HepG2 (cell line): ENCODE data around the gene TAB2. TPM values are rescaled to one million over a fixed set of nuclear protein-coding genes. Genes with fewer than 3 reads are reported as not detected.

Experiments used
- ATAC-seq: fragments of 200-7000 bp; cut with Tn5 transposase; 3 replicates; pipeline ENCODE4 v1.9.1; 2020; ENCODE audit warnings: mild to moderate bottlenecking, moderate library complexity
- BruUV-seq: library from RNA; stranded (reverse); fragments of 400-500 nt; replicated peaks from 2 replicates; lab custom pipeline; 2021; lab: Mats Ljungman, UMichigan
- CTCF ChIA-PET: fragments of 300-600 bp; formaldehyde crosslinking; extraction: SDS; loops from one replicate; lab custom pipeline; 2021; ENCODE audit warnings: low total read pairs, inconsistent platforms, low intra/inter-chr PET ratio; lab: Yijun Ruan, JAX
- POLR2A ChIA-PET: fragments of 350-600 bp; sonication (Branson Sonifier 250); formaldehyde crosslinking; loops from one replicate; lab custom pipeline; 2020; ENCODE audit warnings: antibody characterized with exemption, inconsistent platforms; lab: Yijun Ruan, JAX
- DNase-seq: peaks from one replicate; pipeline ENCODE4 v3.0.0-alpha.2; 2015; ENCODE audit warnings: low spot score
- FAIRE-seq: peaks from 3 replicates; lab custom pipeline; 2011; peaks lifted over from hg19 to GRCh38; lab: Jason Lieb, UNC
- H2AFZ ChIP-seq: one replicate; pipeline ENCODE4 v1.6.1; 2011; ENCODE audit warnings: low read length, inconsistent platforms
- H3K27ac ChIP-seq: fragments of 300-600 bp; 3 replicates; pipeline ENCODE4 v1.8.0; 2011; ENCODE audit warnings: mixed run types, mild to moderate bottlenecking, mixed read lengths, low read length, inconsistent platforms; ENCODE audit not compliant: insufficient read depth; ENCODE audit errors: extremely low read length
- H3K27me3 ChIP-seq, 2 experiments: fragments of 200-600 bp in 1 of 2; 2 replicates in 1 of 2; 3 replicates in 1 of 2; pipeline versions ENCODE4 v1.6.0 to v1.8.0; 2011; ENCODE audit warnings: low read length in 2 of 2, mild to moderate bottlenecking in 2 of 2, moderate library complexity in 2 of 2, inconsistent platforms in 1 of 2; ENCODE audit not compliant: insufficient read depth in 2 of 2, control insufficient read depth in 1 of 2
- H3K36me3 ChIP-seq, 2 experiments: fragments of 200-600 bp in 1 of 2; replicated peaks in 1 of 2; 2 replicates in 1 of 2; 3 replicates in 1 of 2; pipeline versions ENCODE4 v1.5.1 to v1.8.0; 2011; ENCODE audit warnings: low read length in 2 of 2, inconsistent platforms in 1 of 2; ENCODE audit not compliant: insufficient read depth in 2 of 2, control insufficient read depth in 1 of 2
- H3K4me1 ChIP-seq: 2 replicates; pipeline ENCODE4 v1.5.1; 2012; ENCODE audit warnings: low read length, inconsistent platforms; ENCODE audit not compliant: insufficient read depth
- H3K4me2 ChIP-seq: 2 replicates; pipeline ENCODE4 v1.6.0; 2011; ENCODE audit warnings: low read depth, low read length, inconsistent platforms
- H3K4me3 ChIP-seq, 3 experiments: fragments of 200-600 bp in 1 of 3; sonication (generic), shearing (Covaris generic) in 1 of 3; replicated peaks in 1 of 3; 2 replicates each; pipeline ENCODE4 v1.5.1; 2011 to 2016; ENCODE audit warnings: low read length in 3 of 3, inconsistent platforms in 2 of 3, low read depth in 2 of 3, mild to moderate bottlenecking in 2 of 3, control low read depth in 1 of 3, mixed read lengths in 1 of 3; ENCODE audit not compliant: insufficient read depth in 1 of 3
- H3K79me2 ChIP-seq: one replicate; pipeline ENCODE4 v1.6.1; 2011; ENCODE audit warnings: low read length, inconsistent platforms; ENCODE audit not compliant: insufficient read depth
- H3K9ac ChIP-seq: 2 replicates; pipeline ENCODE4 v1.6.0; 2011; ENCODE audit warnings: mild to moderate bottlenecking, low read depth, low read length, inconsistent platforms; ENCODE audit not compliant: insufficient read depth
- H3K9me3 ChIP-seq: 2 replicates; pipeline ENCODE4 v1.5.1; 2012; ENCODE audit warnings: mild to moderate bottlenecking, low read length
- H4K20me1 ChIP-seq: 2 replicates; pipeline ENCODE4 v1.6.0; 2011; ENCODE audit warnings: inconsistent platforms, mild to moderate bottlenecking, low read length, moderate library complexity; ENCODE audit not compliant: insufficient read depth
- CSRNP2 ChIP-seq: sonication (generic); formaldehyde crosslinking; conservative IDR thresholded peaks from 2 replicates; pipeline ENCODE4 v1.8.0; 2022; ENCODE audit warnings: low read depth, missing genetic modification reagents
- DMAP1 ChIP-seq: IDR thresholded peaks from 2 replicates; pipeline ENCODE4 v1.6.1; 2016
- E2F1 ChIP-seq: sonication (generic); formaldehyde crosslinking; IDR thresholded peaks from 2 replicates; pipeline ENCODE4 v1.5.0; 2020; ENCODE audit warnings: missing genetic modification reagents
- FOXJ3 ChIP-seq: sonication (generic); formaldehyde crosslinking; IDR thresholded peaks from 2 replicates; pipeline ENCODE4 v1.4.0; 2020; ENCODE audit warnings: missing genetic modification reagents, mild to moderate bottlenecking, borderline replicate concordance
- HES4 ChIP-seq: sonication (generic); formaldehyde crosslinking; IDR thresholded peaks from 2 replicates; pipeline ENCODE4 v1.9.0; 2021; ENCODE audit warnings: mild to moderate bottlenecking, missing genetic modification reagents, borderline replicate concordance
- HMG20B ChIP-seq: conservative IDR thresholded peaks from 2 replicates; pipeline ENCODE4 v1.6.1; 2016; ENCODE audit warnings: missing genetic modification reagents, missing compliant biosample characterization
- RARA ChIP-seq: IDR thresholded peaks from 2 replicates; pipeline ENCODE4 v1.6.1; 2016; ENCODE audit warnings: missing genetic modification reagents, missing compliant biosample characterization
- TCF12 ChIP-seq, 2 experiments: fragments of 450-650 bp in 1 of 2; sonication (generic) in 1 of 2; formaldehyde crosslinking in 1 of 2; IDR thresholded peaks; 2 replicates each; pipeline versions ENCODE4 v1.6.1 to v1.8.0; 2017 to 2022; ENCODE audit warnings: antibody characterized with exemption in 1 of 2, mild to moderate bottlenecking in 1 of 2, missing genetic modification reagents in 1 of 2, moderate library complexity in 1 of 2
- TRIM24 ChIP-seq: sonication (generic); formaldehyde crosslinking; IDR thresholded peaks from 2 replicates; pipeline ENCODE4 v1.8.0; 2022; ENCODE audit warnings: mild to moderate bottlenecking, missing genetic modification reagents
- ZBTB14 ChIP-seq: sonication (generic); formaldehyde crosslinking; IDR thresholded peaks from 2 replicates; pipeline ENCODE4 v1.4.0; 2020; ENCODE audit warnings: missing genetic modification reagents
- ZNF224 ChIP-seq: sonication (generic); formaldehyde crosslinking; IDR thresholded peaks from 2 replicates; pipeline ENCODE4 v1.5.0; 2020; ENCODE audit warnings: mild to moderate bottlenecking, missing genetic modification reagents
- ZNF256 ChIP-seq: sonication (generic); formaldehyde crosslinking; conservative IDR thresholded peaks from 2 replicates; pipeline ENCODE4 v1.4.0; 2020; ENCODE audit warnings: missing genetic modification reagents
- ZNF30 ChIP-seq: sonication (generic); formaldehyde crosslinking; IDR thresholded peaks from 2 replicates; pipeline ENCODE4 v1.5.0; 2020; ENCODE audit warnings: mild to moderate bottlenecking, missing genetic modification reagents
- ZNF543 ChIP-seq: sonication (generic); formaldehyde crosslinking; IDR thresholded peaks from 2 replicates; pipeline ENCODE4 v1.4.0; 2020; ENCODE audit warnings: mild to moderate bottlenecking, missing genetic modification reagents
- ZNF567 ChIP-seq: sonication (generic); formaldehyde crosslinking; IDR thresholded peaks from 2 replicates; pipeline ENCODE4 v1.8.1; 2023; ENCODE audit warnings: mild to moderate bottlenecking, missing genetic modification reagents, borderline replicate concordance
- ZNF616 ChIP-seq: sonication (generic); formaldehyde crosslinking; IDR thresholded peaks from 2 replicates; pipeline ENCODE4 v1.5.0; 2020; ENCODE audit warnings: low read depth, mild to moderate bottlenecking, missing genetic modification reagents
- ZNF83 ChIP-seq: sonication (generic); formaldehyde crosslinking; IDR thresholded peaks from 2 replicates; pipeline ENCODE4 v1.4.0; 2020; ENCODE audit warnings: missing genetic modification reagents, mild to moderate bottlenecking, borderline replicate concordance
- WGBS: methylation state at CpG from one replicate; pipeline ENCODE4 v1.1.6; 2017; ENCODE audit warnings: low lambda C conversion rate; 5-methylcytosine and 5-hydroxymethylcytosine counted together
- in situ Hi-C: cut with HindIII; loops from 2 replicates; pipeline ENCODE4 v1.10.0; 2017; ENCODE audit warnings: low pct_unique_long_range_greater_than_20kb; ENCODE audit not compliant: extremely low pct_ligation_motif_present
- intact Hi-C: fragments of 100-400 bp; cut with micrococcal nuclease; formaldehyde crosslinking; loops from one replicate; pipeline ENCODE4 v1.10.0; 2022; ENCODE audit not compliant: unreplicated experiment
- polyA plus RNA-seq, 8 experiments: library from polyadenylated mRNA; depleted of rRNA in 3 of 8; stranded (reverse) in 7 of 8; unstranded in 1 of 8; fragments of >200 nt; fragmentation: Illumina TruSeq in 4 of 8; extraction: Trizol in 4 of 8; gene quantifications; 2 replicates each; pipeline versions ENCODE4 v1.2.1 to v1.2.3, GENCODE V29; 2011 to 2016; ENCODE audit warnings: low read depth in 4 of 8, missing spikeins in 1 of 8, mixed read lengths in 1 of 8; ENCODE audit not compliant: insufficient read depth in 1 of 8
- total RNA-seq, 5 experiments: library from RNA; depleted of rRNA; stranded (reverse); fragments of >200 nt; fragmentation: Illumina TruSeq; extraction: Trizol; gene quantifications; 2 replicates each; pipeline ENCODE4 v1.2.3, GENCODE V29; 2016; ENCODE audit warnings: low read depth in 1 of 5
- TF ChIP-seq, protein P1 (sequence below): sonication (generic); formaldehyde crosslinking; IDR thresholded peaks from 2 replicates; pipeline ENCODE4 v1.5.1; 2020; ENCODE audit warnings: mild to moderate bottlenecking, missing genetic modification reagents

The TAB2 gene
- total and polyA plus RNA-seq, 2 of the 13 experiments (the other 11 are each of a cell fraction or from before 2014, with no cell fraction given) = 23.7 to 50.2 TPM

- peaks cover 0 to 16% of the 10 kb centered on the region in 2 experiments; a peak in 3 of 5 replicates for H3K27me3 ChIP-seq
- FAIRE-seq = no peak
- no peak for DNase-seq
- no peaks in the 10 kb centered on the region for H3K36me3 ChIP-seq
- intact Hi-C loops (no loop called here), in situ Hi-C loops (no loop called here)
- no peak for TF ChIP-seq ZNF567 (CRISPR knock-in tag)
- TF ChIP-seq ZNF30 (CRISPR knock-in tag) = no peak
- no peak for TF ChIP-seq ZNF616
- no peak for TF ChIP-seq ZBTB14 (CRISPR knock-in tag)
- TF ChIP-seq ZNF83 (CRISPR knock-in tag) = no peak
- no peak for TF ChIP-seq TRIM24 (CRISPR knock-in tag)
- TF ChIP-seq DMAP1 (CRISPR knock-in tag) = no peak
- no peak for TF ChIP-seq ZNF256 (CRISPR knock-in tag)
- no peak for TF ChIP-seq RARA (CRISPR knock-in tag)
- TF ChIP-seq, protein P1, sequence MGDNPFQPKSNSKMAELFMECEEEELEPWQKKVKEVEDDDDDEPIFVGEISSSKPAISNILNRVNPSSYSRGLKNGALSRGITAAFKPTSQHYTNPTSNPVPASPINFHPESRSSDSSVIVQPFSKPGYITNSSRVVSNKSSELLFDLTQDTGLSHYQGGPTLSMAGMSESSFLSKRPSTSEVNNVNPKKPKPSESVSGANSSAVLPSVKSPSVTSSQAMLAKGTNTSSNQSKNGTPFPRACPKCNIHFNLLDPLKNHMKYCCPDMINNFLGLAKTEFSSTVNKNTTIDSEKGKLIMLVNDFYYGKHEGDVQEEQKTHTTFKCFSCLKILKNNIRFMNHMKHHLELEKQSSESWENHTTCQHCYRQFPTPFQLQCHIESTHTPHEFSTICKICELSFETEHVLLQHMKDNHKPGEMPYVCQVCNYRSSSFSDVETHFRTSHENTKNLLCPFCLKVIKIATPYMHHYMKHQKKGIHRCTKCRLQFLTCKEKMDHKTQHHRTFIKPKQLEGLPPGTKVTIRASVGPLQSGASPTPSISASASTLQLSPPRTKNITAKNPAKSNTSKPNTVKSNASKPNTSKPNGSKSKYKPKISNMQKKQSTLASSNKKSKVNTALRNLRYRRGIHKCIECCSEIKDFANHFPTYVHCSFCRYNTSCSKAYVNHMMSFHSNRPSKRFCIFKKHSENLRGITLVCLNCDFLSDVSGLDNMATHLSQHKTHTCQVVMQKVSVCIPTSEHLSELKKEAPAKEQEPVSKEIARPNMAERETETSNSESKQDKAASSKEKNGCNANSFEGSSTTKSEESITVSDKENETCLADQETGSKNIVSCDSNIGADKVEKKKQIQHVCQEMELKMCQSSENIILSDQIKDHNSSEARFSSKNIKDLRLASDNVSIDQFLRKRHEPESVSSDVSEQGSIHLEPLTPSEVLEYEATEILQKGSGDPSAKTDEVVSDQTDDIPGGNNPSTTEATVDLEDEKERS (CRISPR knock-in tag) = no peak
- TF ChIP-seq ZNF224 (CRISPR knock-in tag) = no peak
- TF ChIP-seq E2F1 (CRISPR knock-in tag) = no peak
- no peak for TF ChIP-seq CSRNP2
- no peak for TF ChIP-seq HMG20B (CRISPR knock-in tag)
- no peak for TF ChIP-seq FOXJ3 (CRISPR knock-in tag)
- no peak for TF ChIP-seq TCF12 (IDR thresholded peaks at IDR 0.05)
- TF ChIP-seq TCF12 (CRISPR knock-in tag; IDR thresholded peaks at IDR 0.05) = no peak
- TF ChIP-seq HES4 = no peak
- TF ChIP-seq ZNF543 = no peak
- H3K9ac ChIP-seq = no peak overlapping the region
- no peaks in the 10 kb centered on the region for H3K9me3 ChIP-seq
- no peak overlapping the region for H2AFZ ChIP-seq
- CTCF ChIA-PET = no interaction called here
- no peak overlapping the region for H3K4me2 ChIP-seq
- no peak for ATAC-seq
- peaks cover 9% of the 10 kb centered on the region; the same call in 1 of the 2 replicates for H3K4me1 ChIP-seq
- H3K4me3 ChIP-seq = no peak overlapping the region
- H3K79me2 ChIP-seq = no peaks in the 10 kb centered on the region
- no peak overlapping the region for H3K27ac ChIP-seq
- POLR2A ChIA-PET = no interaction called here
- no peaks in the 10 kb centered on the region for H4K20me1 ChIP-seq
- no TSS peak for BruUV-seq
- WGBS = 78% methylated on average over 1 of the region's 1 CpG
Measured at GRCh38 chr6:149289966-149290365, 27.5 kb upstream of the TAB2 start.
